T1000 (cell line): ENCODE data around the gene RFWD3.
"Not testable (repeated sequence)": the region's sequence is repeated elsewhere in the genome, so short reads cannot be mapped to it uniquely, and the experiment has no call there.

Experiments used
- DNase-seq: peaks from one replicate; lab custom pipeline; 2025; ENCODE audit warnings: mixed read lengths; lab: John Stamatoyannopoulos, UW

RFWD3 gene

GRCh38 chr16:74666425-74667254 lies at the start of gene RFWD3:
Gene RFWD3, minus strand, starts transcription at chr16:74666877. Its CDS starts 5,428 bp downstream, at chr16:74661449.
- DNase-seq, result peak; percentile 92

GRCh38 chr16:74716355-74716754 lies 49.7 kb upstream of the RFWD3 start:
- no peak for DNase-seq

- DNase-seq, result no peak
Observed at GRCh38 chr16:74713876-74714275, 47.2 kb upstream of the RFWD3 start.

- DNase-seq, result no peak
Observed at GRCh38 chr16:74713325-74713724, 46.6 kb upstream of the RFWD3 start.

GRCh38 chr16:74711938-74712337 lies 45.3 kb upstream of the RFWD3 start:
- DNase-seq, result no peak

GRCh38 chr16:74710401-74710800 lies 43.7 kb upstream of the RFWD3 start:
- no peak for DNase-seq

GRCh38 chr16:74709441-74709877 lies 42.8 kb upstream of the RFWD3 start:
- peak; percentile 26 for DNase-seq

GRCh38 chr16:74700438-74701225 lies 34.0 kb upstream of the RFWD3 start, which contains the start of gene MLKL:
Gene MLKL, minus strand, starts transcription at chr16:74700862. Its CDS starts 5,105 bp downstream, at chr16:74695757.
- no peak for DNase-seq

- no peak for DNase-seq
Observed at GRCh38 chr16:74700116-74700437, 33.4 kb upstream of the RFWD3 start.

GRCh38 chr16:74699666-74700065 lies 33.0 kb upstream of the RFWD3 start:
- no peak for DNase-seq

- DNase-seq, result no peak
Observed at GRCh38 chr16:74698222-74698621, 31.5 kb upstream of the RFWD3 start.

- peak; percentile 55 for DNase-seq
Observed at GRCh38 chr16:74695450-74696422, 29.1 kb upstream of the RFWD3 start.

GRCh38 chr16:74691093-74691855 lies 24.6 kb upstream of the RFWD3 start:
- no peak for DNase-seq

GRCh38 chr16:74682556-74682955 lies 15.9 kb upstream of the RFWD3 start:
- no peak for DNase-seq

GRCh38 chr16:74680681-74681080 lies 14.0 kb upstream of the RFWD3 start:
- DNase-seq, result no peak

- DNase-seq, result no peak
Observed at GRCh38 chr16:74679983-74680382, 13.3 kb upstream of the RFWD3 start.

GRCh38 chr16:74677868-74678267 lies 11.2 kb upstream of the RFWD3 start:
- DNase-seq, result no peak

- no peak for DNase-seq
Observed at GRCh38 chr16:74673876-74674275, 7.2 kb upstream of the RFWD3 start.

- not testable (repeated sequence) for DNase-seq
Observed at GRCh38 chr16:74668877-74669276, 2.2 kb upstream of the RFWD3 start.

- DNase-seq, result no peak
Observed at GRCh38 chr16:74667255-74667700, 601 bp upstream of the RFWD3 start.

GRCh38 chr16:74666010-74666421 lies 661 bp downstream of the RFWD3 start:
- no peak for DNase-seq
